Activated T-helper 1 cell treated with anti-CD3 and anti-CD28 coated beads, Interleukin-12 subunit alpha, Interleukin-12 subunit beta, Interleukin-2, Interleukin-4 antibody, amounts not matched to agents 30 ng/mL and 10 ng/mL and 1 ng/mL, durations not matched to agents 14 hours and 24 hours and 36 hours (primary cell): ENCODE measurements around the gene THTPA. TPM values are rescaled to one million over a fixed set of nuclear protein-coding genes. Genes with fewer than 3 reads are reported as not detected.
A peak's percentile ranks its signal among the peaks of the same experiment; 100 is the strongest.

Experiments
- DNase-seq: peaks from one replicate; pipeline ENCODE4 v3.0.0; 2021; ENCODE audit warnings: low spot score
- H3K27ac Mint-ChIP-seq: one replicate; pipeline ENCODE4 v1.8.0; 2021; ENCODE audit warnings: mild to moderate bottlenecking, mixed read lengths
- H3K27me3 Mint-ChIP-seq: one replicate; pipeline ENCODE4 v1.8.0; 2022; ENCODE audit warnings: mild to moderate bottlenecking, moderate library complexity, mixed read lengths; ENCODE audit not compliant: insufficient read depth
- H3K36me3 Mint-ChIP-seq: one replicate; pipeline ENCODE4 v1.8.0; 2021; ENCODE audit warnings: low read depth, mixed read lengths
- H3K4me1 Mint-ChIP-seq: one replicate; pipeline ENCODE4 v1.8.0; 2021; ENCODE audit warnings: low read depth, mixed read lengths
- H3K4me3 Mint-ChIP-seq: one replicate; pipeline ENCODE4 v1.8.0; 2021; ENCODE audit warnings: mild to moderate bottlenecking, moderate library complexity, mixed read lengths
- H3K9me3 Mint-ChIP-seq: one replicate; pipeline ENCODE4 v1.8.0; 2021; ENCODE audit warnings: mixed read lengths
- intact Hi-C: fragments of 100-400 bp; cut with micrococcal nuclease; formaldehyde crosslinking; loops from one replicate; pipeline ENCODE4 v1.15.1; 2024
- total RNA-seq: library from RNA; stranded (reverse); gene quantifications from 2 replicates; pipeline ENCODE4 v1.2.3, GENCODE V29; 2022

The THTPA gene
- total RNA-seq, 1 donor from 2014 or later, result 14.3 TPM

DNA sequence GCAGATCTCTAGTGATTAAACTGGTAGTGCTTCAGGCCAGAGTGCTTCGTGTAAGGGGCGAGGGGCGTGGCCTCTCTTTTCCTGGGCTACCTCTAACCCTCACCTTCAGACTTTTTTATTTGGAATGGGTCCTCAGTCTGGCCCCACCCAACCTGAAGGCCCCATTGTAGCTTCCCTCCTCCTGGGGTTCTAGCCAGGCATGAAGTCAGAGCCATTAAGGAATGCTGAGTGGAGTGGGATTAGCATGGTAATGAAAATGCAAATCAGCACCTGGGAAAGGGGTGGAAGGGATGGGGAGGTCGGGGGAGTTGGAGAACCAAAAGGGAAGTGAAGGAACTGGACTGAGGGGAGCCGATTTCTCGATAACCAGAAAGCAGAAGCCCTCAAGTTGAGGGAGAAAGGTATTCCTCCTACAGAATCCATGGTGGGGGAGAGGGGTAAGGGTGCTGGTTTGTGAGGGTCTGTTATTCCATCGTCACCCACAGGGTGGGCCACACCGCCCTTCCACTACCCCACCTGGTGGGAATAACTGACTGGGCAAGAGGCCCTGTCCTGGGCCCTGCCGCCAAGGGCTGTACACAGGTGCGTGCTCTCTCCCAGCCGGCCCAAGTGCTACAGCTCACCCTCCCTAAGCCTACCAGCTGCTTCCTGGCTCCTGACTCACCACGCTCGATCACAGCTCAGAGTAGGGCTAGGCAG lies 18.6 kb upstream of the THTPA start:
- Mint-ChIP-seq H3K4me3 (no peak overlapping the region), H3K36me3 (no peaks in the 10 kb centered on the region), H3K27me3 (peaks cover 7% of the 10 kb centered on the region), H3K4me1 (no peaks in the 10 kb centered on the region), H3K27ac (no peak overlapping the region), H3K9me3 (no peaks in the 10 kb centered on the region)
- intact Hi-C loops, result no loop called here
- DNase-seq, result no peak

DNA sequence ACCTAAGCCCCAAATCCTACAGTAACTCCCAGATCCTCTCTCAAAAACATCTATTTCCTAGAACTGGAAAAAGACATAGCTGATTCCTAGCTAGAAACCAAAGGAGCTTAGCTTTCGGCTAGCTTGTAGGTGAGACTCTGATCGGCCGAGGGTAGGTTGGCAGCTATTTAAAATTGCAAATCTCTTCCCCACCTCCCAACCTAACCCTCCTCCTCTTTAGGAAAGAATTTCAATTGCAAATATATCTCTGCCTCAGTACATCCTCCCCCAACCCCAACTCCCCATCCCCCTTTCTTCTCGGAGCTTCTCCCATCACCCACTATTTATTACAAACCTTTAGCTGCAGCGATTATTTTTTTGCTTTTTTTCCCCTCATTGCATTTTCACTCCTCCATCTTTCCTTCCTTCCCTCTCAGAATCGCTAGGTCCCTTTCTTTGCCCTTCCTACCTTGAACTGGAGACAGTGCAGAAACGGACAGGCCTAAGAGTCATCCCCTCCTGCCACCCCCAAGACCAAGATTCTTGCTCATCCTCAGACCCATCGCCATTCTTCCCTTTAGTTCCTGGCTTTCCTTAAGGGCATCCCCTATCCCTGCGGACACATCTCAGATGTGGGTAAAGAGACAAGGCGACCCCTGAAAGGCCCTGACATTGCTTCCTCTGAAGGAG lies 17.9 kb upstream of the THTPA start:
- Mint-ChIP-seq H3K9me3 (no peaks in the 10 kb centered on the region), H3K4me1 (no peaks in the 10 kb centered on the region), H3K27me3 (peaks cover 7% of the 10 kb centered on the region), H3K36me3 (no peaks in the 10 kb centered on the region), H3K27ac (no peak overlapping the region), H3K4me3 (no peak overlapping the region)
- intact Hi-C loops, result no loop called here
- no peak for DNase-seq

DNA sequence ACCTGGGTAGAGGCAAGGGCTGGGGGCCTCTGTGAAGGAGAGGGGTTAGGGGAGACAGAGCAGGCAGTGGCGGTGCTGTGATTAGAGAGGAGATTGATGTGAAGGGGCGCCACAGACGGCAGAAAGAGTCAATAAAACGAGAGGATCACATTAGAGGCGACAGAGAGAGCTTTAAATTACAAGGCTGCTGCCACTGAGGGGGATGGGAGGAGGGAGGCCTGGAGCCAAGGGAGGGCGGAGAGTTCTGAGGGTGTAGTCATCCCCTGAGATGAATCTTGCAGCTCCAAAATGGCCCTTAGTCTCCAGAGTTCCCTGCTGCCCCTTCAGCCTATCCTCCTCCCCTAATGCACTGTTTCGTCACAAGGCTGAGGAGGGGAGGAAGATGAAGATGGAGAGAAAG lies 17.3 kb upstream of the THTPA start:
- no peaks in the 10 kb centered on the region for H3K9me3 Mint-ChIP-seq
- no peaks in the 10 kb centered on the region for H3K36me3 Mint-ChIP-seq

DNA sequence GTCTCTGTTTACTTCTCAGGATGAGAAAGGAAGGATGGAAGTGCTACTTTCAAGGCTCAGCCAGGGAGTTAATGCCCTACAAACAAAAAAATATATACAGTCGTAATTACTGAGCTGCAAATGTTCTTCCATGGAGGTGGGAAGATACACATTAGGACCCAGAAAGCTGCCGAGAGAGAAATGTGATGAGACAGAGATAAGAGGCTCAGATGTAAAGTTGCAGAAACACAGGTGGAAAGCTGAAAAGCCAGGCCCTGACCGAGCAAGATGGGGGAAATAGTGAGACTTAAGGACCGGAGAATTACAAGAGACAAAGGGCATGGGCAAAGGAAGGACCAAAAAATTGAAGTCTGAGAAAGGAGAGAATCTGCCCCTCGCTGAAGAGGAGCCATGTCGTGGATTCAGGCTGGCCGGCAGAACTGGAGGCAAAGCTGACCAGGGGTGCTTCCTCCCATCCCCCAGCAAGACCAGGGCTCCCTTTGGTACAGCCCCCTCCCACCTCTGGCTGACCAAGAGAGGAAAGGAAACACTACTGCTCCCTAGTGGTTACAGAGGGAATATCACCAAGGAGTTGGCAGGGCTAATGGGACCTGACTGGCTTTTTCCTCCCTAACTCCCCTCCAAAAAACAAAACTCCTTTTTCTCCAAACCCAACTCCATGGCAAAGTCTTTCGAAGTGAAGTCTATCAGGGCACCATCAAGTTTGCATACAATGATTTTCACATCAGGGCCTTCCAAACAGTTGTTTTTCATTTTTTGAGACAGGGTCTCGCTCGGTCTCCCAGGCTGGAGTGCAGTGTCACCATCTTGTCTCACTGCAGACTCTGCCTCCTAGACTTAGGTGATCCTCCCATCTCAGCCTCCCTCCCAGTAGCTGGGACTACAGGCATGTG lies 16.6 kb upstream of the THTPA start:
- Mint-ChIP-seq H3K4me1 (no peaks in the 10 kb centered on the region), H3K9me3 (no peaks in the 10 kb centered on the region), H3K27ac (no peak overlapping the region), H3K4me3 (no peak overlapping the region), H3K27me3 (peaks cover 7% of the 10 kb centered on the region), H3K36me3 (no peaks in the 10 kb centered on the region)
- peak; percentile 14 for DNase-seq
- intact Hi-C loops, result loop anchor here (1.0 kb wide), 1 partner anchor 61 kb away; no protein-coding TSS in a partner anchor

More for the DNA sequence above, 17.3 kb upstream of the THTPA start:
- no peak overlapping the region for H3K27ac Mint-ChIP-seq
- DNase-seq, result no peak
- H3K4me3 Mint-ChIP-seq, result no peak overlapping the region
- intact Hi-C loops, result loop anchor here (1.0 kb wide), 1 partner anchor 60 kb away; no protein-coding TSS in a partner anchor
- no peaks in the 10 kb centered on the region for H3K4me1 Mint-ChIP-seq
- peaks cover 7% of the 10 kb centered on the region for H3K27me3 Mint-ChIP-seq

DNA sequence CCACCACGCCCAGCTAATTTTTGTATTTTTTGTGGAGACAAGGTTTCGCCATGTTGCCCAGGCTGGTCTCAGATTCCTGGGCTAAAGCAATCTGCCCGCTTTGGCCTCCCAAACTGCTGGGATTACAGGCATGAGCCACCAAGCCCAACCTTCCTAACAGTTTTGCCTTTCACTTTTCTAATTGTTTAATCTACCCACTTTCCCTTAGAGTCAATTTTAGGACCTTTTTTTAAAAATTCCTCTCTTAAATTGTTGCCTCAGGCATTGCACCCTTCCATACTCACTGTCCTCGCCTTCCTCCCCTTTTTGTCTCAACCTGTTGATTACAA lies 16.0 kb upstream of the THTPA start:
- no peaks in the 10 kb centered on the region for H3K36me3 Mint-ChIP-seq
- no peaks in the 10 kb centered on the region for H3K9me3 Mint-ChIP-seq
- H3K4me3 Mint-ChIP-seq, result no peak overlapping the region
- DNase-seq, result no peak
- intact Hi-C loops, result no loop called here
- no peaks in the 10 kb centered on the region for H3K4me1 Mint-ChIP-seq
- H3K27me3 Mint-ChIP-seq, result peaks cover 7% of the 10 kb centered on the region
- H3K27ac Mint-ChIP-seq, result no peak overlapping the region

DNA sequence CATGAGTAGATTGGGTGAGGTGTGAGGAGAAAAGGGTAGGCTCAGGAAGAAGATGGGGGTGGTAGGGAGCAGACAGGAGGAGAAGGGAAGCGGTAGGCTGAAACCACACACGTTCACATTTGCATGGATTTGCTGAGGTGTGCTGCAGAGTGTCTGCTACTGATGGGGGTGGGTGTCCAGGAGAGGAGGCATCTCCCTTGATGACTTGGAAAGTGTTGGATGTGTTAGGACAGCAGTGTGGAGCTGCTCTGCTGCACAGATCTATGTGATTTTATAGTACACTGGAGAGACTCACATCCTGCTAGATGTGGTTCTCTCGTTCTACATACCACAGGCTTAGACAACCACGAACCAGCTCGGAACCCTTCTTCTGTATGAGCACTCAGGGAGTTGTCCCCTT lies 13.8 kb upstream of the THTPA start:
- H3K36me3 Mint-ChIP-seq, result peaks cover 3% of the 10 kb centered on the region
- H3K4me3 Mint-ChIP-seq, result no peak overlapping the region
- no peak overlapping the region for H3K27ac Mint-ChIP-seq
- H3K4me1 Mint-ChIP-seq, result no peaks in the 10 kb centered on the region
- DNase-seq, result no peak
- intact Hi-C loops, result no loop called here
- peaks cover 7% of the 10 kb centered on the region for H3K27me3 Mint-ChIP-seq
- H3K9me3 Mint-ChIP-seq, result no peaks in the 10 kb centered on the region

DNA sequence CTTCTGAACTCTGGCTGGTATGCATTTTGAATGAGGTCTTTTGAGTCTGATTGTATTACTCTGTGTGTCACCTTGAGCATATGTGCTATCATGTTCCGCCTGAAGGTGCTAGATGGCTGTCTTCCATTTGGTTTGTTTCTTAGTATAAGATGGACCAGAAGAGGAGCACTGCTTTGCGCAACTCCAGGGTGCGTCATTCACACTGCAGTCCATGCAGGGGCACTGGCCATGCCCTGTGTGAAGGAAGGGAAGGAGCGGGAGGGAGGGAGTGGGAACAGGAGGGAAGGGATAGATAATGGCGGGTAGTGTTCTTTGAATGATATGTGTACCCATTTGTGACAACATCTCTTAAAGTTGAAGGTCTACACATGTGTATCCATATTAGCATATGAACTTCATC lies 12.7 kb upstream of the THTPA start:
- Mint-ChIP-seq H3K27me3 (peaks cover 6% of the 10 kb centered on the region), H3K4me1 (no peaks in the 10 kb centered on the region), H3K27ac (no peak overlapping the region), H3K9me3 (no peaks in the 10 kb centered on the region), H3K36me3 (peaks cover 3% of the 10 kb centered on the region), H3K4me3 (no peak overlapping the region)
- intact Hi-C loops, result no loop called here
- DNase-seq, result no peak

DNA sequence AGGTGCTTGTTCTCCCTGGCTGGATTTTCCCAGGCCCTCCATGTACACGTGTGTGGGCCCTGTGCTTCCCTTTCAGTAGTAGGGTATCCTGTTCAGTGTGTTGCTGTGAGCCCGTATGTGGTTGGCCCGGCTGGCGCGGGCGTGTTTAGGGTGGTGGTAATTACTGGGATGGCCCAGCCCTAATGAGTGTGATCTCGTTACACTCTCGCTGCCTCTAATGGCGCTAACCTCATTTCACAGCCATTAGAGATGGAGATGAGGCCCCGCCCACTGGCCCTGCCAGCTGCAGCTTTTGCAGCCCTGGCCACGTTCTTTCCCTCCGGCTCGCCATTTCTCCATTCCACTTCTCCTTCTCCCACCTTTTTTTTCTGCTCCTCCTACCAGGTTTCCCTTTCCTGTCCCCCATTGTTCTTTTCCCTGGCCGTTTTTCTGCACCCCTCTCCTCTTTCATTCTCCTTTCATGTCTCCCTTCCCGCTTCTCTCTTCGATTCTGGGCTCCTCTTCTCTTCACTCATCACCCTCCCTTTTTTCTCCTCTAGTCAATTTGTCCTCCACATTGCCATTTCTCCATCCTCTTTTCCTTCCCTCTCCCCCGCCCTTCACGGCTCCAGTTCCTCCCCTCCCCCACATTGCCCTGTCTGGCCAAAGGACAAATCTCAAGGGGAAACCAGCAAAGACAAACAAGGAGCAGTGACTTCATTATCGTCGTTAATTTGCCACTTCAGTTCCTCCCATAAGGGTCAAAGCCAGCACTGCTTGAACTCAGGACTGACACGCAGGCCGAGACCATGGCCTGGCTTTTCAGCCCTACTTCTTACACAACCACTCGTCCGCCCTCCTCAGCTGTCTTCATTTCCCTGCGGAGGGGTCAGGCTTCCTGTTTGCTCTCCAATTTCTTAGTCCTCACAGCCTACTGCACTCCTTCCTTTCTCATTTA lies 11.3 kb upstream of the THTPA start:
- H3K4me1 Mint-ChIP-seq, result no peaks in the 10 kb centered on the region
- peaks cover 3% of the 10 kb centered on the region for H3K36me3 Mint-ChIP-seq
- DNase-seq, result no peak
- H3K27me3 Mint-ChIP-seq, result peaks cover under 1% of the 10 kb centered on the region
- H3K4me3 Mint-ChIP-seq, result no peak overlapping the region
- no peaks in the 10 kb centered on the region for H3K9me3 Mint-ChIP-seq
- no peak overlapping the region for H3K27ac Mint-ChIP-seq
- intact Hi-C loops, result no loop called here

DNA sequence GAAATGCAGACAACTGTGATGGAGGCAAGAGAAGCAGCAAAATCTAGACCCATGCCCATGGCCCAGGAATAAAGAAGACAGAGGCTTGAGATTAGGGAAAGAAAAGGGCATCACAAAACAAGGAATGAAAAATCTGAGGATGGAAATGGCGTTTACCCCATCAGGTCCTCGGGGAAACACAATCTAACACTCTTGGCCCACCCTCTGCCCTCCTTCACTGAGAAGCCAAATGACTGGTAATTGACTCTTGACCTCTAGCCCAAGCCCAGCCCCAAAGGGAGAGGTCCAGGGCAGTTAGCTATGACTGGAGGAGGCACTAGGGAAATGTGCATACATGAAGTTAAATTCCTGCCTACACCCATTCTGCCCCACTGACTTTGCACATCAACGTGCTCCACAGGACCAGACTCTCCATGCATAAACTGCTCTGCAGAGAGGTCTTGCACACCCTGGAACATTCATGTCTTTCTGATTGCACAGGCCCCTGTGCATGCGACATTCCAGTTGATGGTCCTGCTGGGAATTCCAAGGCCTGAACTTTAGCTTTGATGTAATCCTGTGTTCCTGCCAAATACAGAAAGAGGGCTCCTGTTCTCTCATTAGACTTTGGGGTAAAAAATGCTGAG lies 10.2 kb upstream of the THTPA start:
- Mint-ChIP-seq H3K27ac (no peak overlapping the region), H3K36me3 (peaks cover 3% of the 10 kb centered on the region), H3K9me3 (no peaks in the 10 kb centered on the region), H3K4me3 (no peak overlapping the region), H3K27me3 (no peaks in the 10 kb centered on the region), H3K4me1 (no peaks in the 10 kb centered on the region)
- DNase-seq, result no peak
- intact Hi-C loops, result no loop called here

DNA sequence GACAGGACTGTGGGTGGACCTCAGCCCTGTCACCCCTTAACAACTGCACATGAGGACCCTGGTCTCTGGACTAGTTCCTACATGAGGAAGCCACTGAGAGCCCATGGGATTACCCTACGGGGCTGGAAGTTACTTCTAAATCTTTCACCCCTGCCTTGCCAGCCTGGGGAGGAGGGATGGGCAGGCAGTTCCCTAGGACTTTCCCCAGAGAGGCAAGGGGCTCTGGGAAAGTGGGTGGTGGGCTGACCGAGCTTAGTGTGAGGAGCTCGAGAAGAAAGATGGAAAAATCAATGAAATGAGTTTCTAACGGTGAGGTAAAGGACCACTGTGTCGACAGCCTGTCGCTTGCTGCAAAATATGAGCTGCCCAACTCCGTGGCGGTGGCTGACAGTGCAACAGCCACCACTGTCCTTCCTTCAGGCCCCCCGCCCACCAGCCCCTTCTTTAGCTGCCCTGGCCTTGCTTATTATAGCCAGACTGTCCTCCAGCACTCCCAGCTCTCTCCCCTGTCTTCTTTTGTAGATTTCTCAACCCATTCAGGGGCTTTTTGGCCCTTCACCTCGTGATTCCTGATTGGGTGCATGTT lies 9.5 kb upstream of the THTPA start:
- H3K27ac Mint-ChIP-seq, result no peak overlapping the region
- H3K9me3 Mint-ChIP-seq, result no peaks in the 10 kb centered on the region
- no peaks in the 10 kb centered on the region for H3K27me3 Mint-ChIP-seq
- DNase-seq, result no peak
- peaks cover 3% of the 10 kb centered on the region for H3K36me3 Mint-ChIP-seq
- no peaks in the 10 kb centered on the region for H3K4me1 Mint-ChIP-seq
- H3K4me3 Mint-ChIP-seq, result no peak overlapping the region
- intact Hi-C loops, result no loop called here

DNA sequence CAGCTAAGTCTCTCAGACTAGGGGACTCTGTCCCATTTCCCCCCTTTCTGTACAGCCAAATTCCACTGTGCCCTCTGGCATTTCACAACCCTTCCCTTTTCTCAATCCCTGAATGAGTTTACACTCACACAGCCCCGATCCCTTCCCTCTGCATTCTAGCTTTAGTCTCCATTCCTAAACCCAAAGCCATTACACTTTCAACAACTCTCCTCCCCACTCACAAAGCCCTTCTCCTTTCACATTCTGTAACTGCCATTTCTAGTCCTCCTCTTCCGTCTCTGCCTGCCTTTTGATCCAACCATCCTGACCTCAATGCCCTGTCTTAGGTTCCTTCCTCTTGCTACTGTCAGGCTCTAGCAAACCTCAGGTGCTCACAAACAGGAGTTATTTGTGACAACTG lies 8.1 kb upstream of the THTPA start:
- intact Hi-C loops, result no loop called here
- Mint-ChIP-seq H3K27ac (no peak overlapping the region), H3K4me1 (no peaks in the 10 kb centered on the region), H3K4me3 (no peak overlapping the region), H3K27me3 (no peaks in the 10 kb centered on the region), H3K9me3 (no peaks in the 10 kb centered on the region), H3K36me3 (peaks cover 3% of the 10 kb centered on the region)
- no peak for DNase-seq
